DND-41 (cell line): ENCODE data around the gene WDR47.

Experiments
- ATAC-seq: fragments of 200-7000 bp; cut with Tn5 transposase; 3 replicates; pipeline ENCODE4 v1.9.1; 2021; ENCODE audit warnings: low read depth; ENCODE audit not compliant: insufficient read depth
- DNase-seq: peaks from one replicate; pipeline ENCODE4 v3.0.0-alpha.2; 2020
- H2AFZ ChIP-seq: 2 replicates; pipeline ENCODE4 v1.6.0; 2012; ENCODE audit warnings: low read depth, low read length
- H3K27ac ChIP-seq: 2 replicates; pipeline ENCODE4 v1.5.1; 2012; ENCODE audit warnings: low read length, inconsistent platforms
- H3K27me3 ChIP-seq: fragments of 200-600 bp; sonication (generic); 2 replicates; pipeline ENCODE4 v1.6.0; 2012; ENCODE audit warnings: low read length, mild to moderate bottlenecking, inconsistent platforms; ENCODE audit not compliant: insufficient read depth, poor library complexity
- H3K36me3 ChIP-seq: 2 replicates; pipeline ENCODE4 v1.5.1; 2012; ENCODE audit warnings: low read length, inconsistent platforms; ENCODE audit not compliant: insufficient read depth
- H3K4me1 ChIP-seq: 2 replicates; pipeline ENCODE4 v1.5.1; 2012; ENCODE audit warnings: mild to moderate bottlenecking, low read length; ENCODE audit not compliant: insufficient read depth
- H3K4me2 ChIP-seq: 2 replicates; pipeline ENCODE4 v1.6.0; 2012; ENCODE audit warnings: mild to moderate bottlenecking, moderate library complexity, low read length, inconsistent platforms; ENCODE audit not compliant: insufficient read depth
- H3K4me3 ChIP-seq, 2 experiments: fragments of 200-600 bp in 1 of 2; shearing (Covaris generic) in 1 of 2; 2 replicates each; pipeline ENCODE4 v1.5.1; 2012 to 2016; ENCODE audit warnings: inconsistent platforms in 2 of 2, low read length in 2 of 2, mild to moderate bottlenecking in 2 of 2, low read depth in 1 of 2, moderate library complexity in 1 of 2
- H3K79me2 ChIP-seq: 2 replicates; pipeline ENCODE4 v1.6.0; 2012; ENCODE audit warnings: low read length, inconsistent platforms; ENCODE audit not compliant: insufficient read depth
- H3K9ac ChIP-seq: 2 replicates; pipeline ENCODE4 v1.6.0; 2012; ENCODE audit warnings: low read depth, mild to moderate bottlenecking, inconsistent platforms, low read length, moderate library complexity
- H3K9me3 ChIP-seq: 2 replicates; pipeline ENCODE4 v1.5.1; 2012; ENCODE audit warnings: low read length, moderate library complexity, mild to moderate bottlenecking, inconsistent platforms; ENCODE audit not compliant: insufficient read depth, severe bottlenecking
- H4K20me1 ChIP-seq: 2 replicates; pipeline ENCODE4 v1.6.0; 2012; ENCODE audit warnings: low read length; ENCODE audit not compliant: insufficient read depth
- EZH2 ChIP-seq: IDR thresholded peaks from 3 replicates; pipeline ENCODE4 v1.6.1; 2012; ENCODE audit warnings: borderline replicate concordance, low read depth, mild to moderate bottlenecking, moderate library complexity, low read length, inconsistent platforms; ENCODE audit not compliant: severe bottlenecking
- TF ChIP-seq, protein P1 (sequence below): IDR thresholded peaks from 2 replicates; pipeline ENCODE4 v1.5.1; 2012; ENCODE audit warnings: borderline replicate concordance, low read length, moderate library complexity, mild to moderate bottlenecking; ENCODE audit not compliant: poor library complexity, severe bottlenecking; ENCODE audit errors: extremely low read depth

WDR47 gene

DNA sequence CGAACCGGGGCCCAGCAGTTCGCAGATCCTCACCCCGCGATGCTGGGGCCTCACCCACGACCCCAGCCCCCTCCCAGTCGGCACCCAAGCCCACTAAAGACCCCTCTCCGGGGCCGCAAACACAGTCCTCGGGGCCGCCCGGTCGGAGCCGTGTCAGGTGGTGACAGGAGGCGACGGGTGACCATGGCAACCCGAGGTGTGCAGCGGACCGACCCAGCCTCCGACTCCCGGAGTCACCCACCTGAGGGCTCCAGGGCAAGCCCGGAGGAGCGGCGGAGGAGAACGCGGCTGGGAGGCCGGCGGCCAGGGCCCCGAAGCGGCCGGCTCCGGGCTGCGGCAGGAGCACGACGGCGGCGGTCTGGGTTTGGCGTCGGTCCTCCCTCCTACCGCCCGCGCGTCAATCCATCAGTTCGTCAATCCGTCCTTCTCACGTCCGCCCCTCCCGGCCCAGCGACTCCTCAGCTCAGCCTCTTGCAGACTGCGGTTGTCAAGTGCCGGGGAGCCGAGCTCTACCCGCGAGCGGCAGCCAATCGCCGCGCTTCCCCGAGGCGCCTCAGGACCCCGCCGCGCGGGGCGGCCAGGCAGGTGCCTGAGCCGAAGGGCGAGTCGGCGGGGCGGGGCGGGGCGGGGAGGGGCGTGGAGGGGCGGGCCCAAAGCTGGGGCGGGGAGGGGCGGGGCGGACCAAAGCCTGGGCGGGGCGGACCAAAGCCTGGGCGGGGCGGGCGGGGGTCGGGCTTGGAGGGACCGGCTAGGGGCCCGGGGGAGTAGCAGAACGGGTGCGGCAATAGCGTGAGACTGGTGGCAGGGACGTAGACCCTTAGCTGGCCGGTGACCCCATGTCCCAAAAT lies at the start of gene WDR47:
Gene WDR47, minus strand, starts transcription at position 482 of the 848 bp plus-strand sequence. CDS start 18,590 bp downstream, outside the sequence.
- H3K36me3 ChIP-seq, result no peaks in the 10 kb centered on the region; the same call in 1 of the 2 replicates
- H3K79me2 ChIP-seq, result peaks cover 34% of the 10 kb centered on the region
- DNase-seq, result peak; percentile 96
- H2AFZ ChIP-seq, result peak within 1 kb of the TSS; percentile 73
- peak within 1 kb of the TSS; percentile 65 for H3K27ac ChIP-seq
- H3K27me3 ChIP-seq, result no peaks in the 10 kb centered on the region
- peak within 1 kb of the TSS; percentile 81 to 93 for H3K4me3 ChIP-seq
- H3K9ac ChIP-seq, result peak within 1 kb of the TSS; percentile 78
- H3K9me3 ChIP-seq, result no peaks in the 10 kb centered on the region
- TF ChIP-seq EZH2, result no peak
- TF ChIP-seq, protein P1, sequence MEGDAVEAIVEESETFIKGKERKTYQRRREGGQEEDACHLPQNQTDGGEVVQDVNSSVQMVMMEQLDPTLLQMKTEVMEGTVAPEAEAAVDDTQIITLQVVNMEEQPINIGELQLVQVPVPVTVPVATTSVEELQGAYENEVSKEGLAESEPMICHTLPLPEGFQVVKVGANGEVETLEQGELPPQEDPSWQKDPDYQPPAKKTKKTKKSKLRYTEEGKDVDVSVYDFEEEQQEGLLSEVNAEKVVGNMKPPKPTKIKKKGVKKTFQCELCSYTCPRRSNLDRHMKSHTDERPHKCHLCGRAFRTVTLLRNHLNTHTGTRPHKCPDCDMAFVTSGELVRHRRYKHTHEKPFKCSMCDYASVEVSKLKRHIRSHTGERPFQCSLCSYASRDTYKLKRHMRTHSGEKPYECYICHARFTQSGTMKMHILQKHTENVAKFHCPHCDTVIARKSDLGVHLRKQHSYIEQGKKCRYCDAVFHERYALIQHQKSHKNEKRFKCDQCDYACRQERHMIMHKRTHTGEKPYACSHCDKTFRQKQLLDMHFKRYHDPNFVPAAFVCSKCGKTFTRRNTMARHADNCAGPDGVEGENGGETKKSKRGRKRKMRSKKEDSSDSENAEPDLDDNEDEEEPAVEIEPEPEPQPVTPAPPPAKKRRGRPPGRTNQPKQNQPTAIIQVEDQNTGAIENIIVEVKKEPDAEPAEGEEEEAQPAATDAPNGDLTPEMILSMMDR, result no peak
- peak within 1 kb of the TSS; percentile 70 for H3K4me2 ChIP-seq
- peak; percentile 96 for ATAC-seq
- H4K20me1 ChIP-seq, result peaks cover 3% of the 10 kb centered on the region; the same call in 1 of the 2 replicates
- peaks cover 22% of the 10 kb centered on the region for H3K4me1 ChIP-seq

GRCh38 chr1:109091078-109091838 lies 49.4 kb upstream of the WDR47 start:
- H3K9ac ChIP-seq, result peak overlapping the region; percentile 71
- DNase-seq (no peak), ATAC-seq (peak; percentile 37)
- H3K27ac ChIP-seq, result peak overlapping the region; percentile 85
- no peaks in the 10 kb centered on the region for H3K27me3 ChIP-seq
- H3K9me3 ChIP-seq, result no peaks in the 10 kb centered on the region
- H3K79me2 ChIP-seq, result peaks cover 47% of the 10 kb centered on the region
- peaks cover 22% of the 10 kb centered on the region for H3K36me3 ChIP-seq
- peaks cover 7% of the 10 kb centered on the region; the same call in 1 of the 2 replicates for H4K20me1 ChIP-seq
- peak overlapping the region; percentile 72 to 84 for H3K4me3 ChIP-seq
- TF ChIP-seq, protein P1, result no peak
- no peak for TF ChIP-seq EZH2
- H2AFZ ChIP-seq, result peak overlapping the region; percentile 95
- peak overlapping the region; percentile 96 for H3K4me2 ChIP-seq
- H3K4me1 ChIP-seq, result peaks cover 34% of the 10 kb centered on the region

GRCh38 chr1:109090196-109091077 lies 48.5 kb upstream of the WDR47 start, which contains the start of gene TMEM167B:
Gene TMEM167B (plus strand): TSS chr1:109090764. CDS start chr1:109090873, 109 bp downstream.
- Histone ChIP-seq H3K9ac (peak within 1 kb of the TSS; percentile 71), H3K4me3 (peak within 1 kb of the TSS; percentile 72 to 84), H4K20me1 (peaks cover 7% of the 10 kb centered on the region; the same call in 1 of the 2 replicates), H3K4me2 (peak within 1 kb of the TSS; percentile 96), H3K27me3 (no peaks in the 10 kb centered on the region), H3K9me3 (no peaks in the 10 kb centered on the region), H3K79me2 (peaks cover 45% of the 10 kb centered on the region), H2AFZ (peak within 1 kb of the TSS; percentile 95), H3K27ac (peak within 1 kb of the TSS; percentile 85), H3K4me1 (peaks cover 34% of the 10 kb centered on the region), H3K36me3 (peaks cover 22% of the 10 kb centered on the region)
- peak; percentile 90 for DNase-seq
- TF ChIP-seq, protein P1, result peak; percentile 2
- TF ChIP-seq EZH2, result no peak
- ATAC-seq, result peak; percentile 96
